H54 (cell line): ENCODE results near the gene ARGLU1.
"Not testable (repeated sequence)": the region's sequence is repeated elsewhere in the genome, so short reads cannot be mapped to it uniquely, and the experiment has no call there.

ENCODE experiments used
- DNase-seq: peaks from one replicate; pipeline ENCODE4 v3.0.0; 2011; ENCODE audit warnings: low spot score, mixed read lengths; ENCODE audit not compliant: insufficient read length
- FAIRE-seq: peaks from 3 replicates; lab custom pipeline; 2011; peaks lifted over from hg19 to GRCh38; lab: Jason Lieb, UNC
- POLR2A ChIP-seq: IDR thresholded peaks from 2 replicates; pipeline ENCODE4 v1.6.1; 2011; ENCODE audit warnings: low read depth, mild to moderate bottlenecking, low read length

The ARGLU1 gene, protein sequence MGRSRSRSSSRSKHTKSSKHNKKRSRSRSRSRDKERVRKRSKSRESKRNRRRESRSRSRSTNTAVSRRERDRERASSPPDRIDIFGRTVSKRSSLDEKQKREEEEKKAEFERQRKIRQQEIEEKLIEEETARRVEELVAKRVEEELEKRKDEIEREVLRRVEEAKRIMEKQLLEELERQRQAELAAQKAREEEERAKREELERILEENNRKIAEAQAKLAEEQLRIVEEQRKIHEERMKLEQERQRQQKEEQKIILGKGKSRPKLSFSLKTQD

DNA sequence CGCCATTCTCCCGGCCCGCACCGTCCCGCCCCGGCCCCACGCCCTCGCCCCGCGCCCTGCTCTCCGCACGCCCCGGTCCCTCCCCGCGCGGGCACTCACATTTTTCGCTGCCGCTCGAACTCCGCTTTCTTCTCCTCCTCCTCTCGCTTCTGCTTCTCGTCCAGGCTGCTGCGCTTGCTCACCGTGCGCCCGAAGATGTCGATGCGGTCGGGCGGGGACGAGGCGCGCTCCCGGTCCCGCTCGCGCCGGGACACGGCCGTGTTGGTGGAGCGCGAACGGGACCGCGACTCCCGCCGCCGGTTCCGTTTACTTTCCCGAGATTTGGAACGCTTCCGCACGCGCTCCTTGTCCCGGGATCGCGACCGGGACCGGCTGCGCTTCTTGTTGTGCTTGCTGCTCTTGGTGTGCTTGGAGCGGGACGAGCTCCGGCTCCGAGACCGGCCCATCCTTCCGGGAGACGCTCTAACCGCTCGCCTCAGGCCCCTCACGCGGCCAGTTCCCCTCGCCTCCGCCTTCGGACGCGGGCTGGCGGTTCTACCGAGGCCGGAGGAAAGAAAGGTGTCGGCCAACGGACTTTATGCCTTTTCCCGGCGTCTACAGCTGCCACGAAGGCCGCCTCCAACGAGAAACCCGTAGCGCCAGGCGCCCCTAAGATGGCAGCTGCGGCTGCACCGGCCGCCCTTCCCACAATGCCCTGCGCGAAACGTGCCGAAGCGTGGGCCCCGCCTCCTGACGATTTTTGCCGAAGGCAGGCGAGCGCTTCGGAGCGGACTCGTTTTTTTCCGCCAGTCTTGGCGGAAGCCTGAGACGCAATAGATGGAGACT lies at the start of gene ARGLU1:
ARGLU1 (minus strand) TSS at position 664 of the 825 bp plus-strand sequence; CDS start at position 446, 218 bp downstream.
- DNase-seq (peak; percentile 84), FAIRE-seq (peak; percentile 100)
- peak; percentile 91 for TF ChIP-seq POLR2A

DNA sequence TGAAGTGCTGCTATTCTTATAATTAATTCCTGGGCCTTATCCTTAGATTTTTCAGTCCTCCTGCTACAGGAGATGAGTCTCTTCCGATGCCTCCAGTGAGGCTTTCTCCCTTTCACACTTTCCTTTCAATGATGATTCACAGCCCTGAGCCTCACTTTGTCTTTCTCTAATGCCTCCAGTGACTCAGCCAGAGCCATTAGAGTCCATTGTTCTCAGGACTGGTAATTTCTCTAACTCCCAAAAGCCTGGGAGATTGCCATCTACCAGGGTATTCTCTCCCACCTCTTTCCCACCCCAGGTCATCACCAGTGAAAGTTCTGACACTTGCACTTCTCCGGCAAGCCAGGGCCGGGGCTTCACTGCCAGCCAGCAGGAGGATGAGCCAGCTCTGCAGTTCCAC lies 49.6 kb upstream of the ARGLU1 start:
- DNase-seq (peak; percentile 37), FAIRE-seq (peak; percentile 92)
- no peak for TF ChIP-seq POLR2A

DNA sequence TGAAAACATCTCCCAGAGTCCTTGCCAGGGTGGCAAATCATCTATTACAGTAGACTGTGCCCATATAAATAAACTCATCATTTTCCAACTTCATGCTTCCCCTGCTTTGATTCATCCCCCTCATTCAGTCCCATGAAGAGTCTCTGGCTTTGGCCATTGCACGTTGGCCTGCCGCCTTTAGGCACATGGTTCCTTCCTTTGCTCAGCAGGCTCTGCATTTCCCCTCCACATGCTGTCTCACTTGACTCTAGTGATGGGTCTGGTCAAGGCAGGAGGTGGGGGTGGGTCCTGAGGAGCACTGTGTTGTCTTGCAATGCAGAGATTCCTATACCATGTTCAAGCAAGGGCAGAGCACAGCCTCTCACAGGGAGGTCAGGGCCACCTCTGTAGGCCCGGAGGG lies 48.8 kb upstream of the ARGLU1 start:
- DNase-seq (no peak), FAIRE-seq (no peak)
- no peak for TF ChIP-seq POLR2A

DNA sequence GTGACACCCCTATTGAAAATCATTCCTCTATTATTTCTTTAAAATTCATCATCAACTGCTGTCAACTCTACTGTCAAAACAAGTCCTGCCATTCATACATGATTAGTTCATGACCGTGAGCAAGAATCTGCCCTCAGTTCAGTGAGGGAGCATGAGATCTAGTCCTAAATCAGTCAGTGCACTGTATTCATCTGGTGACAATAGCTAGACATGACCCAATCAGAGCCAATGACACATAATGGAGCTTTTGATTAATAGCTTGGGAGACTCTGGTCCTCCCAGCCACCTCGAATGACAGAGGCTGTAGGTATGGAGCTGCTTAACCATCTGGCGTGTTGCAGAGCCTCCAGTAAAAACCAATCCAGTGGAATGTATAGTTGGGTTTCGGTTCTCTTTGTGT lies 46.9 kb upstream of the ARGLU1 start:
- no peak for TF ChIP-seq POLR2A
- DNase-seq (no peak), FAIRE-seq (no peak)

DNA sequence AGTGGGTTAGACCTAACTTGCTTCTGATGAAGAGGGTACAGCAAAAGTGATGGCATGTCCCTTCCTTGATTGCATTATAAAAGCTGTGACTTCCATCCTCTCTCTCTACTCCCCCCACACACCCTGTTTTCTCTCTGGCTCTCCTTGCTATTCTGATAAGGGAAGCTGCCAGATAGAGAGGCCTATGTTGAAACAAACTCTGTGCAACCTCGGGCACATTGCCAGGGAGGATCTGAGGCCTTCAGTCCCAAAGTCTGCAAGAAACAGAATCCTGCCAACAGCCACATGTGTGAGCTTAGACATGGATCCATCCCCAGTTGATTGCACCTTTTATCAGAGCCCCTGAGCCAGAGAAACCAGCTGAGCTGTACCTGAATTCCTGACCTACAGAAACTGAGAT lies 44.8 kb upstream of the ARGLU1 start:
- DNase-seq (no peak), FAIRE-seq (no peak)
- TF ChIP-seq POLR2A: no peak

DNA sequence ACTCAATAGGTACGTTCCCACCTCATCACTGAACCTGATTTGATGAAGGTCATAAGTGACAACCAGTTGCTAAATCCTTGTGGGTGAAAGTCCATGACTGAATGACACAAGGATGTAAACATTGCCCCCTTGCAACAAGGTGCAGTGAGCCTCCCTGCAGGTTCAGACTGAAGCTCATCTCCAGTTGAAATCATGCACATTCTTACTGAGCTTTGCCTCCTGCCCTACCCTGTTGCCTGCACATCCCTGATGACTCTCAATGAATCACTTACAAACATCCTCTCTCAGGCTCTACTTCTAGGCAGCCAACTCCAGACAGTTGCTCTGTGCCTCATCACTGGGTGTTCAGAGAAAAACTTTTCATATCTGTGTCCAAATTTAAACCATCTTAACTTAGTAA lies 42.5 kb upstream of the ARGLU1 start:
- TF ChIP-seq POLR2A: no peak
- FAIRE-seq: peak; percentile 98
- peak; percentile 24 for DNase-seq

DNA sequence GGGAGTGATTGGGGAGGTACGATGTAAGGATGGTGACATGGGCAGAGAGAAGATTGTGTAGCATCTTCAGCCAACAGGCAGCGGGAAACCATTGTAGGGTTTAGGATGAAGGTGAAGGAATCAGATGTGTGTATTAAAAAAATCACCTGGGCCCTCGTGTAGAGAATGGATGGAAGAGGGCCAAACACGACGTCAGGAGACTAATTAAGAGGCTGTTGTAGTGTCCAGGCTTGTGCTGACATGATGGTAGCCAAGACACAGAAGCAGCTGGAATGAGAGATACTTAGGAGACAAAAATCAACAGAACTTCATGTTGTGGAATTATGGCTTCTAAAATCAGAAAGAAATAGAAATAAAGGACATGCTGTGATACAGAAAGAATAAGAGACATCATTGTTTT lies 41.2 kb upstream of the ARGLU1 start:
- no peak for DNase-seq
- FAIRE-seq: no peak
- no peak for TF ChIP-seq POLR2A

DNA sequence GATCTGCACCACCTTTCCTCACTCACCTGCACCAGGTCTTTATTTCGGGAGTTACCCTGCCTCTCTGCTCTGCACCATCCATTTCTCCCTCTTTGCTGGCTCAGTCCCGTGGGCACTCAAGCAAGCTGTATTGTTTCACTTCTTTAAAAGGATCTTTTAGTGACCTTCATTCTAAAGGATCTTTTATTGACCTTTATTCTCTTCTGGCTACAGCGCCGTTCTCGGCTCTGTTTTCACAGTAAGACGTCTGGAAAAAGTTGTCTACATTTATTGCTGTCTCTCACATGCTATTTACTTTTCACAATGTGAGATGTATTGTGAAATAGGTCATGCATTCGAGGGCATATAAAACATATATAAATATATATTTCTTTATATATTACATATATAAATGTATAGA lies 35.6 kb upstream of the ARGLU1 start:
- no peak for TF ChIP-seq POLR2A
- DNase-seq (no peak), FAIRE-seq (no peak)

DNA sequence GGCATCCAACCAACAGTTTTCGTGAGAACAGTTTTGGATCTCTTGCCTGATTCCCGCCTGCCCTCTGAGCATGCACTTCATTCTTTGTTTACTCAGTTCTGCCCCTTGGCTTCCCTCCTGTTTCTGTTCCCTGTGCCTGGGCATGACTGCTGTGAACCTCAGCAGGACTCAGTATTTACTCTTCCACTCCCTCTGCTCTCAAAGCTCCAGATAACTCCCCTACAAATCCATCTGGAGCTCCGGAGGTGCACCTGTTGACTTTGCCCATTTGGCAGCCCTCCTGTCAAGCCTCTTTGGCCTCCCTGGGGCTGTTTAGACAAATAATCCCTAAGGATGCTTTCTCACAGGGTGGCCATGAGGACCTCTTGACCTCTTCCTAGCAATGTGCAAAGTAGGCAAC lies 34.2 kb upstream of the ARGLU1 start:
- no peak for TF ChIP-seq POLR2A
- DNase-seq (no peak), FAIRE-seq (no peak)

DNA sequence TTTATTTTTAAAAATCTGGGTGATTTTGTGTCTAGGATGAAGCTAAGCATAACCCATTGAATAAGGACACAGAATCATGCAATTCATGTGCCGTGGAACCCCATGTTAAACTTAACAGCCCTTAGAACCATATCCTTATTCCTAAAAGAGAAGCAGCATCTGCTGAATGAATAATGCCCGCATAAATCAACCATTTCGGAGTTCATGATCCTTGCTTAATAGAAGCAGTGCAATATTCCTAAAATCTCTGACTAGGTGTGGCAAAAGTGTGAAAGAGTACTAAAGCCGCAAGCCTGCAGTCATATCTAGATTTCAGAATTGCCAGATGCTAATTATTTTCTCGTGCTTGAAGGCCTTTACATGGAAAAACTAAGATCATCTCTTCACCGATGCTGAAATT lies 33.6 kb upstream of the ARGLU1 start:
- DNase-seq (no peak), FAIRE-seq (no peak)
- TF ChIP-seq POLR2A: no peak

DNA sequence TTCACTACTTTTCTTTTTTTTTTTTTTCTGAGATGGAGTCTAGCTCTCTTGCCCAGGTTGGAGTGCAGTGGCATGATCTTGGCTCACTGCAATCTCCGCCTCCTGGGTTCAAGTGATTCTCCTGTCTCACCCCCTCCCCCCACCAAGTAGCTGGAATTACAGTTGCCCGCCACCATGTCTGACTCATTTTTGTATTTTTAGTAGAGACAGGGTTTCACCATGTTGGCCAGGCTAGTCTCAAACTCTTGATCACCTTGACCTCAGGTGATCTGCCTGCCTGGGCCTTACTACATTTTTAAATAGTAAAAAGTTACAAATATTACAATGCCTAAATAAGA lies 32.8 kb upstream of the ARGLU1 start:
- not testable (repeated sequence) for FAIRE-seq, DNase-seq

DNA sequence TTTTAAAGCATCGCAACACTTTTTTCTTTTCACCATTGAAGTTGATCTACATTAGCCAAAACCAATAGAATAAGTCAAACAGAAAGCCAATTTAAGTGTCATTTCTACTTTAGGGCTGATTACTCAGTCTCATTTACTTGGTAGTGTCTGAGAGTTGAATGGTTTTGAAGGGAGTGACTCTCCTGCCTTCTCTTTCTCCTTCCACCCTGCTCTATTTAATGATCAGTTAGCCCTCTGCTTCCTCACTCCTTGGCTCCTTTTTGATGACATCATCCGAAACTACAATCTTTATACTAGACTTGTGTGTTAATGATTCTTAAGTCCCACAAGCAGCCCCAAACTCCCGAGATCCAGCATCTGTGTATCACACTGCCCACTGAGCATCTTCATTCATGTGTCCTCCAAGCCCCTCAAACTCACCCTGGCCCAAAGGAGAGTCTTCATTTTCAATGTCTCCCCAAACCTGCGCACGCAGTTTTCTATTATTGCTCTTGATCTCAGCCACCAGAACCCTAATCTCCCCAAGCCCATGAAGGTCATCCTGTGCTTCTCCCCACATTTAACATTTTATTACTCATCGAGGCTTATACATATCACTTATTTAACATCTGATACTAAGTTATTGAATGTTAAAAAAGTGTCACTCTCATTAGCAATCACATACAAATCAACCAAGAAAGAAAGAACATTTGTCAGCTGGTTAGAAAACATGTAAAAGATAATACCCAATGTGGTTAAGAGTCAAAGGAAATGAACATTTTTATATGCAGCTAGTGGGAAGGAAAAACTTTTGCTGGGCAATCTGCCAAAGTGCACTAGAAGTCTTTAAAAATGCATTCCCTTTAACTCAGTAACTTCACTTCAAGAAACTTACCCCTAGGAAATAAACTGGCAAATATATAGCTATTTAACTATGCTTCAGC lies 32.2 kb upstream of the ARGLU1 start:
- no peak for TF ChIP-seq POLR2A
- DNase-seq (no peak), FAIRE-seq (peak; percentile 45)

DNA sequence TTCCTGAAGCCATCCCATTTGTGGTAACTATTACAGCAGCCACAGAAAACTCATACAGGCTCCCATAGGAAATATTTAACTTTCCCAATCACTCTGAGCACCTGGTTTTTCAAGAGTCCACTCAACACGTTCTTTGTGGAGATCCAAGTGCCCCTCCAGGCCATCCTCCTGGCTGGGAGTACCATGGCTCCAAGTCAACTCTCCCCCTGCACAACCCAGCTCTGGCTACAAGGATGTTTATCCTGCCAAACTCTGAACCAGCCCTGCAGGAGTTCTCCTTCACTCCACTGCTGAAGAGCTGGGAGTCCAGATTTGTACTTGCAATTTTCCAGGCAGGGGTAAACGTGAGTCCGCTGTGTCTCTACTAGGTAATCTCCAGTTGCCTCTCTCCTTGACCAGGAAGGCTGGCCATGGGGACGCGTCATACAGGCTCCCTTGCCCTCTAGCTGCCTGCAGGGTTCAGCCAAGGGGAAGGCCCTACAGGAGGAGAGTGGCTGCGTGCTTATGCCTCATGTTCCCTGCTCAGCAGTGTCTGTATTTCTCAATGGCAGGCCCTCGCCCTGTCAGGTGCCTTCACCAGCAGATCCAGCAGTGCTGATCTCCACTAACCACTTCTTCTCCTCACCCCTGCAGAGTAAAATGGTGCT lies 29.9 kb upstream of the ARGLU1 start:
- DNase-seq (no peak), FAIRE-seq (no peak)
- no peak for TF ChIP-seq POLR2A

DNA sequence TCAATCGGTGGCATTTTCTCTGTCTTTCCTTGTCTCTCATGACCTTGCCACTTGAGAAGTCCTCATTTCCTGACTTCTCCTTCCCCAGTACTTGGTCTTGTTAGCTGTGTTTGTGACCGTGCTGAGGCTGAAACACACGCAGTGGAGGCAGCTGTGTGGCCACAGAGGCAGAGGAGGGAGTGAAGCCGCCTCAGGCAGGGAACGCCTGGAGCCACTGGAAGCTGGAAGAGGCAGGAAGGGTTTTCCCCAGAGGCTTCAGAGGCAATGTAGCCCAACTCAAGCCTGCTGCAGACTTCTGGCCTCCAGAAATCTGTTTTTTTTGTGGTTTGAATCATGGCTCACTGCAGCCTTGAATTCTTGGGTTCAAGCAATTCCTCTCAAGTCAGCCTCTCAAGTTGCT lies 29.2 kb upstream of the ARGLU1 start:
- TF ChIP-seq POLR2A: no peak
- no peak for FAIRE-seq
- no peak for DNase-seq
